Mesenchymal stem cell (in vitro differentiated cells and primary cell): Measurements from ENCODE around the gene ZNF821.

Experiments
- DNase-seq: peaks from one replicate; pipeline ENCODE4 v3.0.0-alpha.2; 2013
- H2AFZ ChIP-seq: one replicate; pipeline ENCODE4 v1.6.1; 2013; ENCODE audit warnings: low read depth, mild to moderate bottlenecking, control low read depth, inconsistent platforms, low read length, moderate library complexity
- H2AK5ac ChIP-seq: 2 replicates; pipeline ENCODE4 v1.6.1; 2013; ENCODE audit warnings: low read length, moderate library complexity, mild to moderate bottlenecking, inconsistent platforms; ENCODE audit not compliant: severe bottlenecking
- H2BK120ac ChIP-seq: one replicate; pipeline ENCODE4 v1.6.1; 2013; ENCODE audit warnings: low read depth, mild to moderate bottlenecking, inconsistent platforms, low read length, moderate library complexity
- H2BK12ac ChIP-seq, 2 experiments: one replicate each; pipeline ENCODE4 v1.6.1; 2013; ENCODE audit warnings: inconsistent platforms in 2 of 2, low read length in 2 of 2, mild to moderate bottlenecking in 2 of 2, moderate library complexity in 2 of 2, control low read depth in 1 of 2
- H2BK15ac ChIP-seq: one replicate; pipeline ENCODE4 v1.6.1; 2013; ENCODE audit warnings: mild to moderate bottlenecking, low read depth, inconsistent platforms; ENCODE audit not compliant: poor library complexity, severe bottlenecking
- H2BK5ac ChIP-seq: 2 replicates; pipeline ENCODE4 v1.6.1; 2013; ENCODE audit warnings: low read depth, mild to moderate bottlenecking, low read length, control low read depth, inconsistent platforms; ENCODE audit not compliant: poor library complexity, severe bottlenecking
- H3K14ac ChIP-seq, 2 experiments: one replicate each; pipeline ENCODE4 v1.6.1; 2013; ENCODE audit warnings: inconsistent platforms in 2 of 2, low read length in 2 of 2, control low read depth in 1 of 2, mild to moderate bottlenecking in 1 of 2, moderate library complexity in 1 of 2
- H3K18ac ChIP-seq, 2 experiments: one replicate each; pipeline ENCODE4 v1.6.1; 2013; ENCODE audit warnings: inconsistent platforms in 2 of 2, low read length in 2 of 2, control low read depth in 1 of 2, low read depth in 1 of 2, mild to moderate bottlenecking in 1 of 2
- H3K23ac ChIP-seq, 2 experiments: one replicate each; pipeline ENCODE4 v1.6.1; 2013; ENCODE audit warnings: inconsistent platforms in 2 of 2, low read length in 2 of 2, mild to moderate bottlenecking in 2 of 2, moderate library complexity in 2 of 2, control low read depth in 1 of 2
- H3K27ac ChIP-seq: 2 replicates; pipeline ENCODE4 v1.5.1; 2013; ENCODE audit warnings: mild to moderate bottlenecking, moderate library complexity, low read length, control low read depth, inconsistent platforms; ENCODE audit not compliant: poor library complexity, severe bottlenecking
- H3K27me3 ChIP-seq, 2 experiments: 2 replicates each; pipeline versions ENCODE4 v1.6.1 to v1.7.0; 2013; ENCODE audit warnings: low read length in 2 of 2, mild to moderate bottlenecking in 2 of 2, moderate library complexity in 2 of 2, control low read depth in 1 of 2, inconsistent platforms in 1 of 2; ENCODE audit not compliant: control insufficient read depth in 1 of 2, insufficient read depth in 1 of 2
- H3K36me3 ChIP-seq, 2 experiments: 2 replicates each; pipeline versions ENCODE4 v1.6.1 to v1.7.0; 2013; ENCODE audit warnings: low read length in 2 of 2, control low read depth in 1 of 2, inconsistent platforms in 1 of 2, low read depth in 1 of 2, mild to moderate bottlenecking in 1 of 2; ENCODE audit not compliant: insufficient read depth in 2 of 2, control insufficient read depth in 1 of 2
- H3K4ac ChIP-seq, 2 experiments: one replicate each; pipeline ENCODE4 v1.6.1; 2013; ENCODE audit warnings: inconsistent platforms in 2 of 2, low read length in 2 of 2, mild to moderate bottlenecking in 2 of 2, moderate library complexity in 2 of 2, control low read depth in 1 of 2, low read depth in 1 of 2
- H3K4me1 ChIP-seq: 2 replicates; pipeline ENCODE4 v1.6.1; 2013; ENCODE audit warnings: low read depth, low read length, control low read depth; ENCODE audit not compliant: control insufficient read depth, insufficient read depth
- H3K4me2 ChIP-seq: 2 replicates; pipeline ENCODE4 v1.6.1; 2013; ENCODE audit warnings: low read length, mild to moderate bottlenecking, inconsistent platforms; ENCODE audit not compliant: poor library complexity, severe bottlenecking
- H3K4me3 ChIP-seq, 2 experiments: 2 replicates each; pipeline versions ENCODE4 v1.5.1 to v1.7.0; 2013; ENCODE audit warnings: low read length in 2 of 2, mild to moderate bottlenecking in 2 of 2, control low read depth in 1 of 2, low read depth in 1 of 2; ENCODE audit not compliant: insufficient read depth in 1 of 2
- H3K79me1 ChIP-seq: replicated peaks from 2 replicates; pipeline ENCODE4 v1.6.1; 2013; ENCODE audit warnings: mild to moderate bottlenecking, control low read depth, low read length, inconsistent platforms; ENCODE audit not compliant: poor library complexity, severe bottlenecking
- H3K9ac ChIP-seq: 2 replicates; pipeline ENCODE4 v1.7.0; 2013; ENCODE audit warnings: mild to moderate bottlenecking, low read length, moderate library complexity
- H3K9me3 ChIP-seq: 2 replicates; pipeline ENCODE4 v1.7.0; 2013; ENCODE audit warnings: mild to moderate bottlenecking, low read length; ENCODE audit not compliant: control insufficient read depth
- H4K8ac ChIP-seq: one replicate; pipeline ENCODE4 v1.6.1; 2013; ENCODE audit warnings: inconsistent platforms, mild to moderate bottlenecking, low read length, moderate library complexity
- H4K91ac ChIP-seq: one replicate; pipeline ENCODE4 v1.6.1; 2013; ENCODE audit warnings: mild to moderate bottlenecking, low read length, inconsistent platforms
- WGBS: methylation state at CpG from one replicate; pipeline ENCODE4 v1.1.7; 2013; ENCODE audit warnings: mixed read lengths; 5-methylcytosine and 5-hydroxymethylcytosine counted together

The ZNF821 gene

DNA sequence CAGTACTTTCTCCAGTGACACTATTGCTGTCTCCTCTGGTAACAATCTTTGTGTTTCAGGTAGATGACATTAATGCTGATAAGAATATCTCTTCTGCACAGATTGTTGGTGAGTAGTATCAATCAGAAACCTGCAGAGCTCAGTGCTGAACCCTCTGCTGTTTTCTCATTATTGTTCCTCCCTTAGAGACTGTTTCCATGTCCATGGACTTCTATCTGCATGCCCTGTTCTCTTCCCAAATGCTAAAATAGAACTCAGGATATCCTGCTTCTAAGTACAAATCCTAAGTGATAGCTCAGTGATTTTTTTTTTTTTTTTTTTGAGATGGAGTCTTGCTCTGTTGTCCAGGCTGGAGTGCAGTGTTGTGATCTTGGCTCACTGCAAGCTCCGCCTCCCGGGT lies 40.7 kb upstream of the ZNF821 start:
- H2BK12ac ChIP-seq = no peak overlapping the region
- no peak overlapping the region for H3K4me3 ChIP-seq
- H4K91ac ChIP-seq = no peak overlapping the region
- DNase-seq = no peak
- no CpG with 5 or more reads among the region's 2 CpGs for WGBS
- no peak overlapping the region for H3K27ac ChIP-seq
- no peak overlapping the region for H2BK5ac ChIP-seq
- no peaks in the 10 kb centered on the region for H3K27me3 ChIP-seq
- H3K4ac ChIP-seq = no peak overlapping the region
- H3K4me1 ChIP-seq = peaks cover 15% of the 10 kb centered on the region
- no peak overlapping the region for H3K23ac ChIP-seq
- no peak overlapping the region for H2BK120ac ChIP-seq
- no peak overlapping the region for H3K14ac ChIP-seq
- H2BK15ac ChIP-seq = no peak overlapping the region
- no peak overlapping the region for H3K4me2 ChIP-seq
- no peak overlapping the region for H3K18ac ChIP-seq
- H3K9ac ChIP-seq = no peak overlapping the region
- peaks cover 19% of the 10 kb centered on the region for H3K79me1 ChIP-seq
- peaks cover 13% of the 10 kb centered on the region for H3K9me3 ChIP-seq
- no peak overlapping the region for H4K8ac ChIP-seq
- no peak overlapping the region for H2AK5ac ChIP-seq
- H3K36me3 ChIP-seq = peaks cover 53 to 93% of the 10 kb centered on the region in 2 experiments
- H2AFZ ChIP-seq = no peak overlapping the region

DNA sequence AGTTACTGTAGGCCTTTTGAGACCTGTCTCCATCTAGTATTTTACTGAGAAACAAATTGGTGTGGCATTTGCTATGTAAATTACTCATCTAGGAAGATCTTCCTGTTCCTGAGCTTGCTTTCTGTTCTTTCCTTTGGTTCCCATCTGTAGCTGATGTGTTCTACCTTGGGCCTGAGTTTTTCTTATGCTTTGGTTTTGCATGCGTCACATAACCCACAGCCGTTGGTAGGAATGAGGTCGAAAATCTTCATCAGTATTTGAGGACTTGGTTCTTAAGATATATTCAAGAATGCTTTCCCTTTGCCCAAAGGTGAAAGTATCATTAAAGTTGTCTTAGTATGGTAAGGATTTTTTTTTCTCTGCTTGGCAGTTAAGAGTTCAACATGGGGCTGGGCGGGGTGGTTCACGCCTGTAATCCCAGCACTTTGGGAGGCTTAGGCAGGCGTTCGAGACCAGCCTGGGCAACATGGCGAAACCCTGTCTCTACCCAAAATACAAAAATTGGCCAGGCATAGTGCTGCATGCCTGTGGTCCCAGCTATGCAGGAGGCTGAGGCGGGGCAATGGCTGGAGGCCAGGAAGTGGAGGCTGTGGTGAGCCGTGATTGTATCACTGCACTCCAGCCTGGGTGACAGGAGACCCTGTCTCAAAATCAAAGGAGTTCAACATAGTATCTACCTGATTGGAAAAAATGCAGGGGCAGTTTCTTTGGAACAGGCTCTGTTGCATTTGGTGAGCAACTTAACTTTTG lies 40.1 kb upstream of the ZNF821 start:
- H2AFZ ChIP-seq = no peak overlapping the region
- H4K91ac ChIP-seq = no peak overlapping the region
- H3K4ac ChIP-seq = no peak overlapping the region
- peaks cover 24% of the 10 kb centered on the region for H3K79me1 ChIP-seq
- no peak overlapping the region for H3K4me3 ChIP-seq
- no peak overlapping the region for H2BK5ac ChIP-seq
- H4K8ac ChIP-seq = peak overlapping the region; percentile 49
- H2BK12ac ChIP-seq = no peak overlapping the region
- no peaks in the 10 kb centered on the region for H3K27me3 ChIP-seq
- no peak overlapping the region for H3K14ac ChIP-seq
- no peak overlapping the region for H2BK120ac ChIP-seq
- H3K9ac ChIP-seq = no peak overlapping the region
- DNase-seq = no peak
- peaks cover 16% of the 10 kb centered on the region for H3K4me1 ChIP-seq
- no peak overlapping the region for H2AK5ac ChIP-seq
- no peak overlapping the region for H2BK15ac ChIP-seq
- H3K36me3 ChIP-seq = peaks cover 58 to 94% of the 10 kb centered on the region in 2 experiments
- no peak overlapping the region for H3K18ac ChIP-seq
- no peak overlapping the region for H3K23ac ChIP-seq
- H3K4me2 ChIP-seq = no peak overlapping the region
- H3K27ac ChIP-seq = no peak overlapping the region
- H3K9me3 ChIP-seq = peaks cover 17% of the 10 kb centered on the region
- 95% methylated on average over 10 of the region's 10 CpGs for WGBS

- no peak overlapping the region for H2BK15ac ChIP-seq
- H2BK120ac ChIP-seq = no peak overlapping the region
- DNase-seq = no peak
- peak overlapping the region in 1 of 2 experiments; percentile 79 for H3K23ac ChIP-seq
- no peak overlapping the region for H2BK5ac ChIP-seq
- no peak overlapping the region for H4K8ac ChIP-seq
- no peaks in the 10 kb centered on the region for H3K27me3 ChIP-seq
- H2AK5ac ChIP-seq = no peak overlapping the region
- H3K4ac ChIP-seq = no peak overlapping the region
- WGBS = 91% methylated on average over 1 of the region's 2 CpGs
- peaks cover 10% of the 10 kb centered on the region for H3K4me1 ChIP-seq
- H3K18ac ChIP-seq = no peak overlapping the region
- peaks cover 23% of the 10 kb centered on the region for H3K79me1 ChIP-seq
- H2AFZ ChIP-seq = no peak overlapping the region
- no peak overlapping the region for H3K4me2 ChIP-seq
- H3K4me3 ChIP-seq = no peak overlapping the region
- H3K36me3 ChIP-seq = peaks cover 53 to 86% of the 10 kb centered on the region in 2 experiments
- no peak overlapping the region for H3K9ac ChIP-seq
- no peak overlapping the region for H3K14ac ChIP-seq
- H3K9me3 ChIP-seq = peaks cover 17% of the 10 kb centered on the region
- no peak overlapping the region for H4K91ac ChIP-seq
- H3K27ac ChIP-seq = no peak overlapping the region
- H2BK12ac ChIP-seq = no peak overlapping the region
Observed at GRCh38 chr16:71920658-71921057, 36.7 kb upstream of the ZNF821 start.

GRCh38 chr16:71919035-71919434 lies 35.1 kb upstream of the ZNF821 start:
- Histone ChIP-seq H3K18ac (no peak overlapping the region), H3K9ac (no peak overlapping the region), H3K4me2 (no peak overlapping the region), H3K9me3 (peaks cover 17% of the 10 kb centered on the region), H3K27me3 (no peaks in the 10 kb centered on the region), H2AFZ (no peak overlapping the region), H3K4me1 (peaks cover 6% of the 10 kb centered on the region), H3K4ac (no peak overlapping the region), H2BK12ac (no peak overlapping the region), H3K79me1 (peaks cover 20% of the 10 kb centered on the region), H2AK5ac (no peak overlapping the region), H2BK5ac (no peak overlapping the region), H4K8ac (no peak overlapping the region), H4K91ac (peak overlapping the region; percentile 23), H3K14ac (no peak overlapping the region), H3K27ac (no peak overlapping the region), H2BK120ac (no peak overlapping the region), H3K23ac (no peak overlapping the region), H2BK15ac (no peak overlapping the region), H3K4me3 (no peak overlapping the region), H3K36me3 (peaks cover 41 to 76% of the 10 kb centered on the region in 2 experiments)
- no peak for DNase-seq
- WGBS = 68% methylated on average over 3 of the region's 3 CpGs
